GM21825 (cell line): Measurements from ENCODE around the gene WDR26.
"Not testable (repeated sequence)": the region's sequence is repeated elsewhere in the genome, so short reads cannot be mapped to it uniquely, and the experiment has no call there.

Experiments
- ATAC-seq: cut with Tn5 transposase; IDR thresholded peaks from one replicate; pipeline ENCODE4 v1.9.1; 2021; ENCODE audit warnings: mild to moderate bottlenecking, moderate library complexity; ENCODE audit not compliant: unreplicated experiment

WDR26 gene

GRCh38 chr1:224353975-224354925, 80.3 kb downstream of the WDR26 start:
- no peak for ATAC-seq

- not testable (repeated sequence) for ATAC-seq
Measured at GRCh38 chr1:224352436-224353085, 82.0 kb downstream of the WDR26 start.

- ATAC-seq, result not testable (repeated sequence)
Measured at GRCh38 chr1:224349716-224350115, 84.9 kb downstream of the WDR26 start.

- no peak for ATAC-seq
Measured at GRCh38 chr1:224348137-224348536, 86.5 kb downstream of the WDR26 start.

DNA sequence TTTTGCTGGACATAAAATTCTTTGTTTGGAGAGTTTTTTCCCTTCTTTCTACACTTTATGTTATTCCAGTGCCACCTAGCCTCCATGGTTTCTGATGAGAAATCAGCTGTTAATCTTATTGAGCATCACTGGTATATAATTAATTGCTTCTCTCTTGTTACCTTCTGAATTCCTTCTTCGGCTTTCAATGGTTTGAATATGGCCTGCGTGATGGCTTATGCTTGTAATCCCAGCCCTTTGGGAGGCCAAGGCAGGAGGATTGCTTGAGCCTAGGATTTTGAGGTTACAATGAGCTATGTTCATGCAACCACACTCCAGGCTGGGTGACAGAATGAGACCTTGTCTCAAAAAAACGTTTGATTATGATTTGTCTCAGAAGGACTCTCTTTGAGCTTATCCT, 90.9 kb downstream of the WDR26 start:
- ATAC-seq, result no peak

DNA sequence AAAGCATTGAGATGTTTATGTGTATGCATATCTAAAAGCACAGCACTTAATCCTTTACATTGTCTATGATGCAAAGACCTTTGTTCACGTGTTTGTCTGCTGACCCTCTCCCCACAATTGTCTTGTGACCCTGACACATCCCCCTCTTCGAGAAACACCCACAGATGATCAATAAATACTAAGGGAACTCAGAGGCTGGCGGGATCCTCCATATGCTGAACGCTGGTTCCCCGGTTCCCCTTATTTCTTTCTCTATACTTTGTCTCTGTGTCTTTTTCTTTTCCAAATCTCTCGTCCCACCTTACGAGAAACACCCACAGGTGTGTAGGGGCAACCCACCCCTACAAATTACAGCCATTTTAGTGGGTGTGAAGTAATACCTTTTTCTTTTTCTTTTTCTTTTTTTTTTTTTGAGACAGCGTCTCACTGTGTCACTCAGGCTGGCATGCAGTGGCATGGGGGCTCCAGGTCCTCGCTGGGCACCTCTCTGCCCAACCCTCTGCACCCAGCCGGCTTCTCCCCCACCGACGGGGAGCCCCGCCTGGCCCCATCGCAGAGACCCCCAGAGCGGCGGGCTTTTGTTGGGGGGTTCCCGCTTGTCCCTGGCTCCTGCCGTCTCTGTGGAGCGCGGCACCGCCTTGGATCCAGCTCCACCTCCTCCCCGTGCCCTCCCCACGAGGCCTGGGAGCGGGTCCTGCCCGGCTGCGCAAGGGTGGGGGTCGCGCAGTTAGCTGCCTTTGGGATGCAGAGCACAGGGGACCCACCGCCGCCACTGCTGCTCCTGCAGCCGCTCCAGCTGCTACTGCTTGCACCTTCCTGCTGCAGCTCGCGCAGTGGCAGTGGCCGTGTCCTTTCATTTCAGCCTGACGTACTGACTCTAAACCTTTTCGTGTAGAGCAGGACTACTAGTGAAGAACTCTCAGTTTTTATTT, 93.9 kb downstream of the WDR26 start:
- ATAC-seq, result peak; percentile 87

DNA sequence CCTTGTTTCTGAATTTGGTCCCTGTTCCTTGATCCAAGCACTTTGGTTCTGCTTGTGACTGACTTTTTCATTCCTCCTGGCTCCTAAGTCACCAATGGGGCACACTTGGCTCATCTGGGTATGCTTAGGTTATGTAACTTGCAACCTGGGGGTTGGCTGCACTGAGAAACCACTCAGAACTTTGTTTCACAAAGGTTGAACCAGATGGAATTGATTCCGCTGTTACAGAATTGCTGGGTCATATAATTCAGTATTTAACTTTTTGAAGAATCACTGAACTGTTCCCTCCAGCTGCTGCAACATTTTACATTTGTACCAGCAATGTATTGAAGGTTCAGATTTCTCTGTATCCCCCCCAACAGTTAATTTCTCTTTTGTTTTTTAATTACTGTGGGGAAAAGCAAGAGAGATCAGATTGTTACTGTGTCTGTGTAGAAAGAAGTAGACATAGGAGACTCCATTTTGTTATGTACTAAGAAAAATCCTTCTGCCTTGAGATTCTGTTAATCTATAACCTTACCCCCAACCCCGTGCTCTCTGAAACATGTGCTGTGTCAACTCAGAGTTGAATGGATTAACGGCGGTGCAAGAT, 95.1 kb downstream of the WDR26 start:
- no peak for ATAC-seq

GRCh38 chr1:224338150-224338838, 96.3 kb downstream of the WDR26 start:
- no peak for ATAC-seq
